ENCODE data around the gene ZNFX1. TPM values are rescaled to one million over a fixed set of nuclear protein-coding genes. Genes with fewer than 3 reads are reported as not detected.

ZNFX1 gene
- total RNA-seq, 4 donors from 2014 or later, result 28.7 to 34.9 (median 31.1) TPM

GRCh38 chr20:49268600-49269365 is 9.1 kb downstream of the ZNFX1 start:
- intact Hi-C loops (cut with DNase I; ENCODE audit: low total_unique reads), result no loop called here
- H3K36me3 ChIP-seq, result peaks cover 0 to 58% of the 10 kb centered on the region in 2 donors
- peak overlapping the region in 1 of 4 donors; percentile 27 for H3K4me3 ChIP-seq
- peaks cover 22 to 34% of the 10 kb centered on the region in 2 donors for H3K4me1 ChIP-seq
- ATAC-seq, result no peak
- no peak for TF ChIP-seq CTCF (IDR thresholded peaks at IDR 0.05 in 4 of 5, conservative IDR thresholded peaks at IDR 0.05 in 1 of 5)
- no peak for TF ChIP-seq POLR2A (IDR thresholded peaks at IDR 0.05)
- no peak for DNase-seq
- H3K27me3 ChIP-seq, result no peaks in the 10 kb centered on the region
- no peaks in the 10 kb centered on the region for H3K9me3 ChIP-seq
- no peak overlapping the region for H3K27ac ChIP-seq
- in situ Hi-C loops (cut with MboI; ENCODE audit: low sequenced_read_pairs in 4 of 4), result no loop called here

- no peak for DNase-seq
- Histone ChIP-seq H3K27me3 (no peaks in the 10 kb centered on the region), H3K27ac (peak overlapping the region in 1 of 4 donors; percentile 40), H3K4me1 (peaks cover 22 to 32% of the 10 kb centered on the region in 2 donors), H3K4me3 (no peak overlapping the region), H3K36me3 (peaks cover 0 to 62% of the 10 kb centered on the region in 2 donors), H3K9me3 (no peaks in the 10 kb centered on the region)
- ATAC-seq, result no peak
- in situ Hi-C loops (cut with MboI; ENCODE audit: low sequenced_read_pairs in 4 of 4), result no loop called here
- TF ChIP-seq POLR2A (IDR thresholded peaks at IDR 0.05), result no peak
- no peak for TF ChIP-seq CTCF (IDR thresholded peaks at IDR 0.05 in 4 of 5, conservative IDR thresholded peaks at IDR 0.05 in 1 of 5)
- intact Hi-C loops (cut with DNase I; ENCODE audit: low total_unique reads), result no loop called here
Observed at GRCh38 chr20:49267327-49267726, 10.5 kb downstream of the ZNFX1 start.

- H3K27me3 ChIP-seq, result no peaks in the 10 kb centered on the region
- H3K36me3 ChIP-seq, result peaks cover 0 to 80% of the 10 kb centered on the region in 2 donors
- H3K4me3 ChIP-seq, result no peak overlapping the region
- in situ Hi-C loops (cut with MboI; ENCODE audit: low sequenced_read_pairs in 4 of 4) (no loop called here), intact Hi-C loops (cut with DNase I; ENCODE audit: low total_unique reads) (no loop called here)
- DNase-seq, result no peak
- no peaks in the 10 kb centered on the region for H3K9me3 ChIP-seq
- H3K4me1 ChIP-seq, result peaks cover 0 to 2% of the 10 kb centered on the region in 2 donors
- TF ChIP-seq CTCF (IDR thresholded peaks at IDR 0.05 in 4 of 5, conservative IDR thresholded peaks at IDR 0.05 in 1 of 5), result no peak
- no peak for TF ChIP-seq POLR2A (IDR thresholded peaks at IDR 0.05)
- ATAC-seq, result no peak
- H3K27ac ChIP-seq, result no peak overlapping the region
Observed at GRCh38 chr20:49262444-49262843, 15.4 kb downstream of the ZNFX1 start.

- in situ Hi-C loops (cut with MboI; ENCODE audit: low sequenced_read_pairs in 4 of 4), result no loop called here
- intact Hi-C loops (cut with DNase I; ENCODE audit: low total_unique reads), result no loop called here
- H3K36me3 ChIP-seq, result peaks cover 0 to 92% of the 10 kb centered on the region in 2 donors
Observed at GRCh38 chr20:49261173-49261572, 16.7 kb downstream of the ZNFX1 start.

More at GRCh38 chr20:49261173-49261572, 16.7 kb downstream of the ZNFX1 start:
- Histone ChIP-seq H3K4me1 (no peaks in the 10 kb centered on the region), H3K9me3 (no peaks in the 10 kb centered on the region), H3K4me3 (no peak overlapping the region), H3K27ac (no peak overlapping the region), H3K27me3 (no peaks in the 10 kb centered on the region)
- DNase-seq (no peak), ATAC-seq (no peak)
- TF ChIP-seq POLR2A (IDR thresholded peaks at IDR 0.05), result no peak
- TF ChIP-seq CTCF (IDR thresholded peaks at IDR 0.05 in 4 of 5, conservative IDR thresholded peaks at IDR 0.05 in 1 of 5), result no peak

Measured in gastrocnemius medialis (tissue), 4 donors.